A673 (cell line): Measurements from ENCODE around the gene WHRN.

Experiments used
- EZH2 ChIP-seq: fragments of 200-600 bp; sonication (generic); IDR thresholded peaks from 2 replicates; pipeline ENCODE4 v1.6.1; 2017; ENCODE audit warnings: borderline replicate concordance, low read depth, mild to moderate bottlenecking, mixed read lengths, antibody characterized with exemption, low read length; ENCODE audit not compliant: poor library complexity, severe bottlenecking
- TF ChIP-seq, protein P1 (sequence below): fragments of 300-800, 200-600 bp; sonication (generic); conservative IDR thresholded peaks from 2 replicates; pipeline ENCODE4 v1.5.1; 2017; ENCODE audit warnings: low read depth, mild to moderate bottlenecking, antibody characterized with exemption, low read length, moderate library complexity, mixed read lengths

DNA sequence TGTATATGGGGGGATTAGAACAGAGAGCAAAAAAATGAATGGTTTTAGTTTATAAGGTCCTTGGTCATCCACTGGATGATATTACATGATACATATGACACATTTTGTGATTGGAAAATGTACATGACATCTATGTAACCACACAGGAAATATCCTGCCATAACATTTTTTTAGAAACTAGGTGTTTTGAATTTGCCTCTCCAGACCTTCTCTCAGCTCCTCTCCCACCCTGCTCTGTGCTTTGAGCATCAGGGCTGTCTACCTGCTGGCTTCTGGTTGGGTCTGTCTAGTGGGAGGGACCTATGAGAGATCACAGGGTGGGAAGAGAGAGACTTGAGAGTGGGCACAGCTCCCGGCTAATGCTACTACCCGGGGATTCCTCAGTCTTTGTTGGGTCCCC, 141.8 kb downstream of the WHRN start:
- TF ChIP-seq, protein P1, sequence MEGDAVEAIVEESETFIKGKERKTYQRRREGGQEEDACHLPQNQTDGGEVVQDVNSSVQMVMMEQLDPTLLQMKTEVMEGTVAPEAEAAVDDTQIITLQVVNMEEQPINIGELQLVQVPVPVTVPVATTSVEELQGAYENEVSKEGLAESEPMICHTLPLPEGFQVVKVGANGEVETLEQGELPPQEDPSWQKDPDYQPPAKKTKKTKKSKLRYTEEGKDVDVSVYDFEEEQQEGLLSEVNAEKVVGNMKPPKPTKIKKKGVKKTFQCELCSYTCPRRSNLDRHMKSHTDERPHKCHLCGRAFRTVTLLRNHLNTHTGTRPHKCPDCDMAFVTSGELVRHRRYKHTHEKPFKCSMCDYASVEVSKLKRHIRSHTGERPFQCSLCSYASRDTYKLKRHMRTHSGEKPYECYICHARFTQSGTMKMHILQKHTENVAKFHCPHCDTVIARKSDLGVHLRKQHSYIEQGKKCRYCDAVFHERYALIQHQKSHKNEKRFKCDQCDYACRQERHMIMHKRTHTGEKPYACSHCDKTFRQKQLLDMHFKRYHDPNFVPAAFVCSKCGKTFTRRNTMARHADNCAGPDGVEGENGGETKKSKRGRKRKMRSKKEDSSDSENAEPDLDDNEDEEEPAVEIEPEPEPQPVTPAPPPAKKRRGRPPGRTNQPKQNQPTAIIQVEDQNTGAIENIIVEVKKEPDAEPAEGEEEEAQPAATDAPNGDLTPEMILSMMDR: no peak
- TF ChIP-seq EZH2: no peak
